GM12878 (cell line): Measurements from ENCODE around the gene CCDC28B. TPM values are rescaled to one million over a fixed set of nuclear protein-coding genes. Genes with fewer than 3 reads are reported as not detected.

Experiments used
- CBFB ChIP-seq: IDR thresholded peaks from 2 replicates; pipeline ENCODE4 v1.6.1; 2016; ENCODE audit warnings: antibody characterized with exemption, low read depth
- E4F1 ChIP-seq: fragments of 450-650 bp; IDR thresholded peaks from 2 replicates; pipeline ENCODE4 v1.6.1; 2018; ENCODE audit warnings: borderline replicate concordance, mild to moderate bottlenecking; ENCODE audit not compliant: partially characterized antibody
- EED ChIP-seq: sonication (generic); IDR thresholded peaks from 2 replicates; pipeline ENCODE4 v1.6.1; 2016; ENCODE audit warnings: antibody characterized with exemption, low read depth
- ETV6 ChIP-seq, 2 experiments: fragments of 450-650 bp in 1 of 2; IDR thresholded peaks in 1 of 2; conservative IDR thresholded peaks in 1 of 2; 2 replicates each; pipeline ENCODE4 v1.6.1; 2014; ENCODE audit warnings: antibody characterized with exemption in 1 of 2, borderline replicate concordance in 1 of 2, low read depth in 1 of 2, mild to moderate bottlenecking in 1 of 2, moderate library complexity in 1 of 2
- FOXM1 ChIP-seq: IDR thresholded peaks from 2 replicates; pipeline ENCODE4 v1.6.1; 2012; ENCODE audit warnings: low read depth, mild to moderate bottlenecking, inconsistent platforms, low read length, moderate library complexity
- JUND ChIP-seq: IDR thresholded peaks from 2 replicates; pipeline ENCODE4 v1.6.1; 2012; ENCODE audit warnings: low read depth, mild to moderate bottlenecking, low read length, improper control_type of control experiment, moderate library complexity
- KLF5 ChIP-seq: fragments of 450-650 bp; IDR thresholded peaks from 2 replicates; pipeline ENCODE4 v1.6.1; 2014; ENCODE audit warnings: mild to moderate bottlenecking; ENCODE audit not compliant: partially characterized antibody
- MTA2 ChIP-seq: fragments of 450-650 bp; IDR thresholded peaks from 2 replicates; pipeline ENCODE4 v1.6.1; 2016; ENCODE audit warnings: low read depth, mild to moderate bottlenecking, moderate library complexity
- MYC ChIP-seq: IDR thresholded peaks from 2 replicates; pipeline ENCODE4 v1.6.1; 2011; ENCODE audit warnings: mild to moderate bottlenecking, low read length, moderate library complexity, inconsistent platforms; ENCODE audit not compliant: insufficient read depth, insufficient replicate concordance, insufficient read length, severe bottlenecking
- NR2F1 ChIP-seq: fragments of 450-650 bp; conservative IDR thresholded peaks from 2 replicates; pipeline ENCODE4 v1.6.1; 2017; ENCODE audit warnings: mild to moderate bottlenecking
- RB1 ChIP-seq: fragments of 450-650 bp; formaldehyde crosslinking; IDR thresholded peaks from 2 replicates; pipeline ENCODE4 v1.6.1; 2017; ENCODE audit warnings: mild to moderate bottlenecking, borderline replicate concordance
- RELA ChIP-seq: fragments of 450-650 bp; IDR thresholded peaks from 2 replicates; pipeline ENCODE4 v1.8.0; 2014; ENCODE audit warnings: borderline replicate concordance; ENCODE audit not compliant: partially characterized antibody
- SMAD5 ChIP-seq: IDR thresholded peaks from 2 replicates; pipeline ENCODE4 v1.6.1; 2016; ENCODE audit warnings: antibody characterized with exemption, low read depth
- STAT1 ChIP-seq: fragments of 450-650 bp; conservative IDR thresholded peaks from 2 replicates; pipeline ENCODE4 v1.6.1; 2014; ENCODE audit warnings: antibody characterized with exemption, mild to moderate bottlenecking
- polyA plus RNA-seq, 11 experiments: library from polyadenylated mRNA; depleted of rRNA in 4 of 11; unstranded in 6 of 11; stranded (reverse) in 5 of 11; fragments of >200 nt; fragmentation: Nextera tagmentation in 4 of 11; fragmentation: Illumina TruSeq in 1 of 11; extraction: Ambion mirVana in 4 of 11; extraction: Trizol in 1 of 11; gene quantifications; 1 replicate in 1 of 11; 2 replicates in 10 of 11; pipeline versions ENCODE4 v1.2.1 to v1.2.3, GENCODE V29; 2011 to 2016; ENCODE audit warnings: inconsistent platforms in 2 of 11, missing spikeins in 2 of 11, low read depth in 1 of 11
- total RNA-seq, 4 experiments: library from RNA; depleted of rRNA in 3 of 4; stranded (reverse); fragments of >200 nt in 3 of 4; fragmentation: Illumina TruSeq in 1 of 4; extraction: Trizol in 1 of 4; gene quantifications; 2 replicates each; pipeline versions ENCODE4 v1.2.1 to v1.2.3, GENCODE V29; 2013 to 2021
- TF ChIP-seq, protein P1 (sequence below): IDR thresholded peaks from 2 replicates; pipeline ENCODE4 v1.6.1; 2011; ENCODE audit warnings: borderline replicate concordance, low read depth, mild to moderate bottlenecking, moderate library complexity, mixed read lengths, low read length; ENCODE audit not compliant: insufficient read depth; ENCODE audit errors: extremely low read length
- TF ChIP-seq, protein P2 (sequence below): fragments of 450-650 bp; formaldehyde crosslinking; IDR thresholded peaks from 2 replicates; pipeline ENCODE4 v1.4.0; 2020; ENCODE audit warnings: mild to moderate bottlenecking, moderate library complexity
- TF ChIP-seq, protein P3 (sequence below): fragments of 450-650 bp; IDR thresholded peaks from 2 replicates; pipeline ENCODE4 v1.6.1; 2014; ENCODE audit warnings: mild to moderate bottlenecking
- TF ChIP-seq, protein P4 (sequence below): fragments of 450-650 bp; IDR thresholded peaks from 2 replicates; pipeline ENCODE4 v1.6.1; 2017; ENCODE audit warnings: low read depth, mild to moderate bottlenecking, moderate library complexity

Gene CCDC28B
- total and polyA plus RNA-seq, 10 of the 15 experiments (the other 5 are each of a cell fraction or from before 2014, with no cell fraction given), result 10.5 to 135 (median 90.6) TPM

DNA sequence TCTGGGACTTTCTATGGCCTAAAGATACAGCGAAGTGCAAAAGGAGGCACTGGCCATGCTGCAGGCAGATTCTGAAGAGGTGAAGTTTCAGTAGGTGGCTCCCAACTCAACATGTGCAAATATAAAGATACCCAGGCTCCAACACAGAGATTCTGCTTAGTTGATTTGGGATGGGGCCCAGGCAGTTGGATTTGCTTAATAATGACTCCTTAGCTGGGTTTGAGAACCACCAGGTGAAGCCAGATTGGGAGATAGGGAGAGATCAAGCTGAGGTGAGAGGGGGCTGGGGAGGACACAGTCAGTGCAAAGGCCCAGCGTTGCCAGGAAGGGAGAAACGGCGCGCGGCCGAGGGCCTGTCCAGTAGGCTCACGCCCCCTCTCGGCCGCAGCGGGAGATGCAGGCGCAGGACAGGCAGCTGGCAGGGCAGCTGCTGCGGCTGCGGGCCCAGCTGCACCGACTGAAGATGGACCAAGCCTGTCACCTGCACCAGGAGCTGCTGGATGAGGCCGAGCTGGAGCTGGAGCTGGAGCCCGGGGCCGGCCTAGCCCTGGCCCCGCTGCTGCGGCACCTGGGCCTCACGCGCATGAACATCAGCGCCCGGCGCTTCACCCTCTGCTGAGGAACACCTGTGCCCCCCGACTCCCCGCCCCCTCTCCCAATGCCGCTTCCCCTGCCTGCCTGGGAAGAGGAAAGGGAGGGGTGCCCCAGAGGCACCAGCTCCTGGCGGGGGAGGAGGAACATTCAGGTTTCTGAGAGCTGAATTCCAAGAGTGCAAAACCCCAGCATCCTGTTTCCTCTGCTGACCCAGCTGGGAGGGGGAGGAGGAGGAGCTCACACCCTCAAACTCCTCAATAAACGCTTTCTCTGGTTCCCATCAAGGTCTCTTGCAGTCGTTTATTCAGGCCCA is 47.8 kb downstream of the CCDC28B start (continued):
- TF ChIP-seq, protein P1, sequence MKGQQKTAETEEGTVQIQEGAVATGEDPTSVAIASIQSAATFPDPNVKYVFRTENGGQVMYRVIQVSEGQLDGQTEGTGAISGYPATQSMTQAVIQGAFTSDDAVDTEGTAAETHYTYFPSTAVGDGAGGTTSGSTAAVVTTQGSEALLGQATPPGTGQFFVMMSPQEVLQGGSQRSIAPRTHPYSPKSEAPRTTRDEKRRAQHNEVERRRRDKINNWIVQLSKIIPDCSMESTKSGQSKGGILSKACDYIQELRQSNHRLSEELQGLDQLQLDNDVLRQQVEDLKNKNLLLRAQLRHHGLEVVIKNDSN, result no peak
- TF ChIP-seq EED, result no peak
- no peak for TF ChIP-seq MYC
- no peak for TF ChIP-seq MTA2
- TF ChIP-seq, protein P2, sequence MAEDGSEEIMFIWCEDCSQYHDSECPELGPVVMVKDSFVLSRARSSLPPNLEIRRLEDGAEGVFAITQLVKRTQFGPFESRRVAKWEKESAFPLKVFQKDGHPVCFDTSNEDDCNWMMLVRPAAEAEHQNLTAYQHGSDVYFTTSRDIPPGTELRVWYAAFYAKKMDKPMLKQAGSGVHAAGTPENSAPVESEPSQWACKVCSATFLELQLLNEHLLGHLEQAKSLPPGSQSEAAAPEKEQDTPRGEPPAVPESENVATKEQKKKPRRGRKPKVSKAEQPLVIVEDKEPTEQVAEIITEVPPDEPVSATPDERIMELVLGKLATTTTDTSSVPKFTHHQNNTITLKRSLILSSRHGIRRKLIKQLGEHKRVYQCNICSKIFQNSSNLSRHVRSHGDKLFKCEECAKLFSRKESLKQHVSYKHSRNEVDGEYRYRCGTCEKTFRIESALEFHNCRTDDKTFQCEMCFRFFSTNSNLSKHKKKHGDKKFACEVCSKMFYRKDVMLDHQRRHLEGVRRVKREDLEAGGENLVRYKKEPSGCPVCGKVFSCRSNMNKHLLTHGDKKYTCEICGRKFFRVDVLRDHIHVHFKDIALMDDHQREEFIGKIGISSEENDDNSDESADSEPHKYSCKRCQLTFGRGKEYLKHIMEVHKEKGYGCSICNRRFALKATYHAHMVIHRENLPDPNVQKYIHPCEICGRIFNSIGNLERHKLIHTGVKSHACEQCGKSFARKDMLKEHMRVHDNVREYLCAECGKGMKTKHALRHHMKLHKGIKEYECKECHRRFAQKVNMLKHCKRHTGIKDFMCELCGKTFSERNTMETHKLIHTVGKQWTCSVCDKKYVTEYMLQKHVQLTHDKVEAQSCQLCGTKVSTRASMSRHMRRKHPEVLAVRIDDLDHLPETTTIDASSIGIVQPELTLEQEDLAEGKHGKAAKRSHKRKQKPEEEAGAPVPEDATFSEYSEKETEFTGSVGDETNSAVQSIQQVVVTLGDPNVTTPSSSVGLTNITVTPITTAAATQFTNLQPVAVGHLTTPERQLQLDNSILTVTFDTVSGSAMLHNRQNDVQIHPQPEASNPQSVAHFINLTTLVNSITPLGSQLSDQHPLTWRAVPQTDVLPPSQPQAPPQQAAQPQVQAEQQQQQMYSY (CRISPR knock-in tag), result no peak
- TF ChIP-seq KLF5, result peak; percentile 19
- TF ChIP-seq, protein P3, sequence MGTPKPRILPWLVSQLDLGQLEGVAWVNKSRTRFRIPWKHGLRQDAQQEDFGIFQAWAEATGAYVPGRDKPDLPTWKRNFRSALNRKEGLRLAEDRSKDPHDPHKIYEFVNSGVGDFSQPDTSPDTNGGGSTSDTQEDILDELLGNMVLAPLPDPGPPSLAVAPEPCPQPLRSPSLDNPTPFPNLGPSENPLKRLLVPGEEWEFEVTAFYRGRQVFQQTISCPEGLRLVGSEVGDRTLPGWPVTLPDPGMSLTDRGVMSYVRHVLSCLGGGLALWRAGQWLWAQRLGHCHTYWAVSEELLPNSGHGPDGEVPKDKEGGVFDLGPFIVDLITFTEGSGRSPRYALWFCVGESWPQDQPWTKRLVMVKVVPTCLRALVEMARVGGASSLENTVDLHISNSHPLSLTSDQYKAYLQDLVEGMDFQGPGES, result no peak
- TF ChIP-seq RB1, result peak; percentile 52; the same call in 1 of the 2 replicates
- no peak for TF ChIP-seq SMAD5
- TF ChIP-seq, protein P4, sequence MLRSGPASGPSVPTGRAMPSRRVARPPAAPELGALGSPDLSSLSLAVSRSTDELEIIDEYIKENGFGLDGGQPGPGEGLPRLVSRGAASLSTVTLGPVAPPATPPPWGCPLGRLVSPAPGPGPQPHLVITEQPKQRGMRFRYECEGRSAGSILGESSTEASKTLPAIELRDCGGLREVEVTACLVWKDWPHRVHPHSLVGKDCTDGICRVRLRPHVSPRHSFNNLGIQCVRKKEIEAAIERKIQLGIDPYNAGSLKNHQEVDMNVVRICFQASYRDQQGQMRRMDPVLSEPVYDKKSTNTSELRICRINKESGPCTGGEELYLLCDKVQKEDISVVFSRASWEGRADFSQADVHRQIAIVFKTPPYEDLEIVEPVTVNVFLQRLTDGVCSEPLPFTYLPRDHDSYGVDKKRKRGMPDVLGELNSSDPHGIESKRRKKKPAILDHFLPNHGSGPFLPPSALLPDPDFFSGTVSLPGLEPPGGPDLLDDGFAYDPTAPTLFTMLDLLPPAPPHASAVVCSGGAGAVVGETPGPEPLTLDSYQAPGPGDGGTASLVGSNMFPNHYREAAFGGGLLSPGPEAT, result no peak
- TF ChIP-seq STAT1, result no peak
- TF ChIP-seq CBFB, result no peak
- no peak for TF ChIP-seq JUND
- TF ChIP-seq FOXM1, result no peak
- TF ChIP-seq E4F1, result no peak
- peak; percentile 32; the same call in 1 of the 2 replicates for TF ChIP-seq NR2F1
- TF ChIP-seq RELA, result no peak
- peak in 1 of 2 experiments; percentile 41; a peak in 1 of 4 replicates for TF ChIP-seq ETV6 (conservative IDR thresholded peaks at IDR 0.05 in 1 of 2, IDR thresholded peaks at IDR 0.05 in 1 of 2; ENCODE audit: borderline replicate concordance in 1 of 2, low read depth in 1 of 2)
